SK-N-SH treated with all-trans-retinoic acid at 6 μM for 48 hours (cell line): Measurements from ENCODE around the gene ATF5.

Source experiments
- CREB5 ChIP-seq: fragments of 250-450 bp; sonication (Bioruptor Pico); IDR thresholded peaks from 2 replicates; pipeline ENCODE4 v1.5.1; 2020; ENCODE audit warnings: low read depth, mild to moderate bottlenecking, moderate library complexity
- CSDC2 ChIP-seq: fragments of 250-450 bp; sonication (Bioruptor Pico); IDR thresholded peaks from 2 replicates; pipeline ENCODE4 v1.5.0; 2020; ENCODE audit warnings: mild to moderate bottlenecking, moderate library complexity
- TF ChIP-seq, protein P1 (sequence below): fragments of 250-450 bp; sonication (Bioruptor Pico); IDR thresholded peaks from 2 replicates; pipeline ENCODE4 v1.8.0; 2020; ENCODE audit warnings: mild to moderate bottlenecking, moderate library complexity, borderline replicate concordance

- TF ChIP-seq, protein P1, sequence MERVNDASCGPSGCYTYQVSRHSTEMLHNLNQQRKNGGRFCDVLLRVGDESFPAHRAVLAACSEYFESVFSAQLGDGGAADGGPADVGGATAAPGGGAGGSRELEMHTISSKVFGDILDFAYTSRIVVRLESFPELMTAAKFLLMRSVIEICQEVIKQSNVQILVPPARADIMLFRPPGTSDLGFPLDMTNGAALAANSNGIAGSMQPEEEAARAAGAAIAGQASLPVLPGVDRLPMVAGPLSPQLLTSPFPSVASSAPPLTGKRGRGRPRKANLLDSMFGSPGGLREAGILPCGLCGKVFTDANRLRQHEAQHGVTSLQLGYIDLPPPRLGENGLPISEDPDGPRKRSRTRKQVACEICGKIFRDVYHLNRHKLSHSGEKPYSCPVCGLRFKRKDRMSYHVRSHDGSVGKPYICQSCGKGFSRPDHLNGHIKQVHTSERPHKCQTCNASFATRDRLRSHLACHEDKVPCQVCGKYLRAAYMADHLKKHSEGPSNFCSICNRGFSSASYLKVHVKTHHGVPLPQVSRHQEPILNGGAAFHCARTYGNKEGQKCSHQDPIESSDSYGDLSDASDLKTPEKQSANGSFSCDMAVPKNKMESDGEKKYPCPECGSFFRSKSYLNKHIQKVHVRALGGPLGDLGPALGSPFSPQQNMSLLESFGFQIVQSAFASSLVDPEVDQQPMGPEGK (CRISPR knock-in tag), result no peak
- TF ChIP-seq CREB5 (CRISPR knock-in tag) (no peak), CSDC2 (CRISPR knock-in tag) (no peak)
Observed at GRCh38 chr19:49915271-49915670, 13.7 kb upstream of the ATF5 start.
